Progenitor cell of endocrine pancreas (in vitro differentiated cells): ENCODE measurements around the gene IQCE. TPM values are rescaled to one million over a fixed set of nuclear protein-coding genes. Genes with fewer than 3 reads are reported as not detected.

Experiments
- DNase-seq: peaks from one replicate; pipeline ENCODE4 v3.0.0; 2021; ENCODE audit warnings: low spot score; ENCODE audit not compliant: unreplicated experiment
- H3K27ac Mint-ChIP-seq: 2 replicates; pipeline ENCODE4 v1.8.0; 2021; ENCODE audit warnings: mild to moderate bottlenecking, moderate library complexity, mixed read lengths
- H3K27me3 Mint-ChIP-seq: 2 replicates; pipeline ENCODE4 v1.8.0; 2021; ENCODE audit warnings: mixed read lengths
- H3K36me3 Mint-ChIP-seq: 2 replicates; pipeline ENCODE4 v1.8.0; 2022; ENCODE audit warnings: mixed read lengths; ENCODE audit not compliant: insufficient read depth
- H3K4me1 Mint-ChIP-seq: 2 replicates; pipeline ENCODE4 v1.8.0; 2021; ENCODE audit warnings: low read depth, mixed read lengths
- H3K4me3 Mint-ChIP-seq: 2 replicates; pipeline ENCODE4 v1.8.0; 2021; ENCODE audit warnings: low read depth, mild to moderate bottlenecking, moderate library complexity, mixed read lengths
- H3K9me3 Mint-ChIP-seq: 2 replicates; pipeline ENCODE4 v1.8.0; 2021; ENCODE audit warnings: low read depth, mixed read lengths
- CTCF ChIP-seq: fragments of 200-600 bp; sonication (generic); IDR thresholded peaks from one replicate; pipeline ENCODE4 v1.5.0; 2021; ENCODE audit warnings: antibody characterized with exemption, mild to moderate bottlenecking; ENCODE audit not compliant: unreplicated experiment
- total RNA-seq: library from RNA; stranded (reverse); gene quantifications from 2 replicates; pipeline ENCODE4 v1.2.1, GENCODE V29; 2021

IQCE gene
- total RNA-seq, 1 donor from 2014 or later, result 32.5 TPM

- Mint-ChIP-seq H3K4me1 (no peaks in the 10 kb centered on the region), H3K4me3 (no peak overlapping the region), H3K9me3 (no peaks in the 10 kb centered on the region), H3K27ac (no peak overlapping the region), H3K36me3 (no peaks in the 10 kb centered on the region), H3K27me3 (no peaks in the 10 kb centered on the region)
- DNase-seq, result no peak
- no peak for TF ChIP-seq CTCF
Measured at GRCh38 chr7:2640482-2640830, 81.7 kb downstream of the IQCE start.

GRCh38 chr7:2640846-2641316, 82.1 kb downstream of the IQCE start:
- Mint-ChIP-seq H3K36me3 (no peaks in the 10 kb centered on the region), H3K4me3 (no peak overlapping the region), H3K27me3 (no peaks in the 10 kb centered on the region), H3K27ac (no peak overlapping the region), H3K4me1 (no peaks in the 10 kb centered on the region), H3K9me3 (no peaks in the 10 kb centered on the region)
- no peak for TF ChIP-seq CTCF
- DNase-seq, result no peak

GRCh38 chr7:2641406-2642393, 82.9 kb downstream of the IQCE start:
- Mint-ChIP-seq H3K36me3 (no peaks in the 10 kb centered on the region), H3K27me3 (no peaks in the 10 kb centered on the region), H3K4me1 (no peaks in the 10 kb centered on the region), H3K9me3 (no peaks in the 10 kb centered on the region), H3K4me3 (no peak overlapping the region), H3K27ac (peak overlapping the region; percentile 41)
- no peak for DNase-seq
- TF ChIP-seq CTCF, result no peak

GRCh38 chr7:2643386-2644219, 84.8 kb downstream of the IQCE start:
- no peak overlapping the region for H3K27ac Mint-ChIP-seq
- no peak for TF ChIP-seq CTCF
- H3K27me3 Mint-ChIP-seq, result no peaks in the 10 kb centered on the region
- no peaks in the 10 kb centered on the region for H3K4me1 Mint-ChIP-seq
- H3K36me3 Mint-ChIP-seq, result no peaks in the 10 kb centered on the region
- DNase-seq, result no peak
- H3K9me3 Mint-ChIP-seq, result no peaks in the 10 kb centered on the region
- no peak overlapping the region for H3K4me3 Mint-ChIP-seq

- no peaks in the 10 kb centered on the region for H3K9me3 Mint-ChIP-seq
- no peak for TF ChIP-seq CTCF
- H3K4me3 Mint-ChIP-seq, result no peak overlapping the region
- no peak overlapping the region for H3K27ac Mint-ChIP-seq
- no peaks in the 10 kb centered on the region for H3K36me3 Mint-ChIP-seq
- no peaks in the 10 kb centered on the region for H3K27me3 Mint-ChIP-seq
- no peaks in the 10 kb centered on the region for H3K4me1 Mint-ChIP-seq
- no peak for DNase-seq
Measured at GRCh38 chr7:2644220-2644561, 85.4 kb downstream of the IQCE start.
